ENCODE measurements around the gene ROBO4. TPM values are rescaled to one million over a fixed set of nuclear protein-coding genes. Genes with fewer than 3 reads are reported as not detected.

ROBO4 gene
- total RNA-seq, 4 donors from 2014 or later, result 5.6 to 18.1 (median 12.0) TPM

DNA sequence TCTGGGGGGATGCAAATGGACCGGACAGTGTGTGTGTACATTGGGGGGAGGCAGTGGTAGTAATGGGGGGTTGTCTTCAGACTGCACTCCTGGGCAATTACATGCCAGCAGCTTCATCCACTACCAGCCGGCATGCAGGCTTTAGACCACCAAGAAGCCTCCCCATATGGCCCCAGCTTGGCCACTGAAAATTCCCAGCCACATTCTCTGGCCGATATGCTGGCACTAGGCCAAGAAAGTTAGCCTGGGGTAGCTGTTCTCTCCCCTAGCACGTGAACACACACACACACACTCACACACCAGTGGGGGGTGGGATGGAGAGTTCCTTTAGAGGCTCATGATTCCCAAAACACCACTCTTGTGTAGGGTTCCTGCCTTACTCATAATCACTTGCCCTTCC, 36.0 kb downstream of the ROBO4 start:
- H3K4me3 ChIP-seq (ENCODE audit: low read depth, poor library complexity, severe bottlenecking), result no peak overlapping the region
- WGBS, 2 donors, result 34 to 37% methylated on average over 4 of the region's 4 CpGs
- no peak for TF ChIP-seq POLR2A (IDR thresholded peaks at IDR 0.05)
- TF ChIP-seq, protein P1, sequence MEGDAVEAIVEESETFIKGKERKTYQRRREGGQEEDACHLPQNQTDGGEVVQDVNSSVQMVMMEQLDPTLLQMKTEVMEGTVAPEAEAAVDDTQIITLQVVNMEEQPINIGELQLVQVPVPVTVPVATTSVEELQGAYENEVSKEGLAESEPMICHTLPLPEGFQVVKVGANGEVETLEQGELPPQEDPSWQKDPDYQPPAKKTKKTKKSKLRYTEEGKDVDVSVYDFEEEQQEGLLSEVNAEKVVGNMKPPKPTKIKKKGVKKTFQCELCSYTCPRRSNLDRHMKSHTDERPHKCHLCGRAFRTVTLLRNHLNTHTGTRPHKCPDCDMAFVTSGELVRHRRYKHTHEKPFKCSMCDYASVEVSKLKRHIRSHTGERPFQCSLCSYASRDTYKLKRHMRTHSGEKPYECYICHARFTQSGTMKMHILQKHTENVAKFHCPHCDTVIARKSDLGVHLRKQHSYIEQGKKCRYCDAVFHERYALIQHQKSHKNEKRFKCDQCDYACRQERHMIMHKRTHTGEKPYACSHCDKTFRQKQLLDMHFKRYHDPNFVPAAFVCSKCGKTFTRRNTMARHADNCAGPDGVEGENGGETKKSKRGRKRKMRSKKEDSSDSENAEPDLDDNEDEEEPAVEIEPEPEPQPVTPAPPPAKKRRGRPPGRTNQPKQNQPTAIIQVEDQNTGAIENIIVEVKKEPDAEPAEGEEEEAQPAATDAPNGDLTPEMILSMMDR (IDR thresholded peaks at IDR 0.05), result no peak
- intact Hi-C loops (cut with DNase I; ENCODE audit: low total_unique reads), result no loop called here
- peak in 1 of 2 donors; percentile 43 for DNase-seq (ENCODE audit: low spot score in 2 of 2)

DNA sequence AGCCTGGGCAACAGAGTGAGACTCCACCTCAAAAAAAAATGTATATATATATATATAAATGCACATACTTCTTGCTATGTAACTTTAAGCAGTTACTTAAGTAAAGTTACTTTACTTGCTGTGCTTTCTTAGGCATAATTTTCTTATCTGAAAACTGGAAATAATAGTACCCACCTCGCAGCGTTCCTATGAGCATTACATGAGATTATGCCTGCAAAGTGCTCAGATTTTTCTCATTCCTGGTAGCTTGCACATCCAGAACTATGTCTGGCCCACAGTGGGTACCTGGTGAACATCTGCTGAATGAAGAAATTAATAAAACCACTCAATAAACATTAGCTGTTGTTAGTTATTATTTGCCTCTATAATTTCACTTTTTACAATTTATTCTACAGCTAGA, 38.5 kb downstream of the ROBO4 start:
- WGBS, 2 donors, result 84 to 93% methylated on average over 2 of the region's 2 CpGs
- intact Hi-C loops (cut with DNase I; ENCODE audit: low total_unique reads), result no loop called here
- no peak for DNase-seq (ENCODE audit: low spot score in 2 of 2)
- H3K4me3 ChIP-seq (ENCODE audit: low read depth, poor library complexity, severe bottlenecking), result no peak overlapping the region
- TF ChIP-seq, protein P1 (IDR thresholded peaks at IDR 0.05), result no peak
- no peak for TF ChIP-seq POLR2A (IDR thresholded peaks at IDR 0.05)

DNA sequence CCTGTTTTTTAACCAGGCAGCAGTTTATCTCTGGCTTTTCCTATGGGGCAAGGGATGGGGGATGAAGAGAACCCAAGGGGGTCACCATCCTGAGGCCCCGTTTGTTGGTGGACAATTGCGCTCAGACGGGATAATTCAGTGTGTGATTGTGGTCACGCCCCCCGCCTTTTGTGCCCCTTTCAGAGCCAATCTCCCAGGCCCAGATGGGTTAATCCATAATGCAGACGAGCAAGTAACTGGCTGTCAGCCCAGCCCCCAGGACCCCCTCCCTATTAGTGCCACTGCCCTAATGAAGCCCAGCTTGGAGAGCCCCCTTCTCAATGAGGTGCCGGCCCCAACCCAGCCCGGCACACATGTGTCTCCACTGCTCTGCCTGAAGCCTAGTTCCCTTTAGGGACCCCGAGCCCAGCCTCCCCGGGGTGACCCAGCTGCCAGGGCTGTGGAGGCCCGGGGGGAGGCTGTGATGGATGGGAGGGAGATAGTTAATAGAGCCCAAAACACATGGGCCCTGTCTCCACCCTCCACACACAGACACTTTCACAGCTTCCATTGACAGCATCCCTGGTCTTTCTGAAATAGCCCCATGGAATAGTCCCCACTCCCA, 51.5 kb downstream of the ROBO4 start:
- TF ChIP-seq, protein P1 (IDR thresholded peaks at IDR 0.05), result no peak
- TF ChIP-seq POLR2A (IDR thresholded peaks at IDR 0.05), result no peak
- intact Hi-C loops (cut with DNase I; ENCODE audit: low total_unique reads), result no loop called here
- DNase-seq (ENCODE audit: low spot score in 2 of 2), result peak in 1 of 2 donors; percentile 57
- H3K4me3 ChIP-seq (ENCODE audit: low read depth, poor library complexity, severe bottlenecking), result no peak overlapping the region
- WGBS, 2 donors, result 7 to 17% methylated on average over 11 of the region's 11 CpGs

DNA sequence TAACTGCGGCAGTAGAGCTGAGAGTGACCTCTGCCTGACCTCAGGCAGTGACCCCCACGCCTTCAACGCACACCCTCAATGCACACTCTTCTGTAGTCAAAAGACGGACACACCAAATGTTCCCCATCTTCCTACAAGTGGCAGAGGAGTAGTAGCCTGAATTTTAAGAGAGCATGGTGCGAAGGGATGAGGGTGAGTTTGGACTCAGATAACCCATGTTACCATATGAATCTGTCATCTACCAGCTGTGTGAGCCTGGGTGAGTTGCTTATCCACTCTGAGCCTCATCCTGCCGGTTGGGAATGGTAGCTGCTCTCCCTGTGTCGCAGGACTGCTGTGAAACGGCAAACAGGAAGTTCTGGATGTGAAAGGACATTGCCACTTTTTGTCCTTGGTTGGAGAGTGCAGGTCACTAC, 53.0 kb downstream of the ROBO4 start:
- no peak for DNase-seq (ENCODE audit: low spot score in 2 of 2)
- H3K4me3 ChIP-seq (ENCODE audit: low read depth, poor library complexity, severe bottlenecking), result no peak overlapping the region
- 12 to 30% methylated on average over 8 of the region's 8 CpGs for WGBS, 2 donors
- no peak for TF ChIP-seq POLR2A (IDR thresholded peaks at IDR 0.05)
- intact Hi-C loops (cut with DNase I; ENCODE audit: low total_unique reads), result no loop called here

DNA sequence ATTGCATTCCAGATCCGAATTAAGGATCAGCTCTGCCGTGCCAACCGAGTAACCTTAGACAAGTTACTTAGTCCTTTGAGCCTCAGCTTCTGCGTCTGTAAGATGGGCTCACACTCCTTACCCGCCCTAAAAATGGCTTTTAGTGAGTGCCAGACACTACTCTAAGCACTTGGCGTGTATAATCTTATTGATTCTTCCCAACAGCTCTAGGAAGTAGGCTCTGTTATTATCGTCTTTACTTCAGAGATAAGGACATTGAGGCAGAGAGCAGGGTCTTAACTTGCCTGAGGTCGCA, 54.1 kb downstream of the ROBO4 start:
- WGBS, 2 donors, result 11 to 14% methylated on average over 8 of the region's 8 CpGs
- intact Hi-C loops (cut with DNase I; ENCODE audit: low total_unique reads), result no loop called here

DNA sequence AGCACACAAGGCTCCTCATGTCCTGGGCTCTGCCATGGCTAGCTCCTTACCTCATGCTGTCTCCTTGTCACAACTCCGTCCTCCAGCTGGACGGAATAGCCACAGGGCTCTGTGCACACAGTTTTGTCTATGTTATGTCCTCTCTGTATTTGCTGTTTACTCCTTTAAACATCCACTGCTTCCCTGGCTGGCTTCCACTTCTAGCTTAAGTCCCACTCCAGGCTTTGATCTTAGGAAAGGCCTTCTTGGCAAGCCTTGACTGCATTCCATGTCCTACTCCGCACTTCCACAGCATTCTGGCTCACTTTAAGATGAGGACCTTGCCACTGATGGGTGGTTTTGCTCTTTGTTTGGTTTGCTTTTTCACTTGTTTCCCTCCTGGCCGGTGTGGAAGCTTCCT, 55.4 kb downstream of the ROBO4 start:
- DNase-seq (ENCODE audit: low spot score in 2 of 2), result no peak
- TF ChIP-seq, protein P1 (IDR thresholded peaks at IDR 0.05), result no peak
- no peak for TF ChIP-seq POLR2A (IDR thresholded peaks at IDR 0.05)
- intact Hi-C loops (cut with DNase I; ENCODE audit: low total_unique reads), result no loop called here

More for the DNA sequence above, 54.1 kb downstream of the ROBO4 start:
- H3K4me3 ChIP-seq (ENCODE audit: low read depth, poor library complexity, severe bottlenecking), result no peak overlapping the region
- no peak for DNase-seq (ENCODE audit: low spot score in 2 of 2)
- no peak for TF ChIP-seq POLR2A (IDR thresholded peaks at IDR 0.05)

DNA sequence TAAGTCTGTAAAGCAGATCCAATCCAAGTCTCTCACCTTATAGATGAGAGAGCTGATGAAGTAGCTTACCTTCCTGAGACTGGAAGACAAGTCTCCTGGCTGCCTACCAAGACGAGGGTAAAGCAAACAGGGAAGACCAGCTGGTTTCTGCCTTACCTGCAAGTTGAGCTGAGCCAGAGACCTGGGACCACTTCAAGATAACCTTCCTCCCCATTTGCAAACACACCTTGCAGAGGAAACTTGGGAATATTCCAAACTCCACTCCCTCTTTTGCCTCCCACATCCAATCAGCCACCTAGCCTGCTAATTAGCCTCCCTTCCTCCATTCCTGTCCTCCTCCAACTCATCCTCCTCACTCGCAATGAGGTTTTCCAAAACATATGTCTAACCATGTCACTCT, 55.8 kb downstream of the ROBO4 start:
- DNase-seq (ENCODE audit: low spot score in 2 of 2), result no peak
- no peak overlapping the region for H3K4me3 ChIP-seq (ENCODE audit: low read depth, poor library complexity, severe bottlenecking)
- TF ChIP-seq, protein P1 (IDR thresholded peaks at IDR 0.05), result no peak
- TF ChIP-seq POLR2A (IDR thresholded peaks at IDR 0.05), result no peak
- intact Hi-C loops (cut with DNase I; ENCODE audit: low total_unique reads), result no loop called here
- 40 to 47% methylated on average over 2 of the region's 2 CpGs for WGBS, 2 donors

More for the DNA sequence above, 55.4 kb downstream of the ROBO4 start:
- 37 to 45% methylated on average over 4 of the region's 4 CpGs for WGBS, 2 donors
- no peak overlapping the region for H3K4me3 ChIP-seq (ENCODE audit: low read depth, poor library complexity, severe bottlenecking)

All from lower leg skin (tissue), 4 donors.